BLaER1 (cell line): ENCODE data around the gene RPL6.
"Not testable (repeated sequence)": the region's sequence is repeated elsewhere in the genome, so short reads cannot be mapped to it uniquely, and the experiment has no call there.

ENCODE experiments used
- H3K27ac ChIP-seq: shearing (Covaris generic); formaldehyde crosslinking; 2 replicates; pipeline ENCODE4 v1.8.1; 2022
- H3K27me3 ChIP-seq: shearing (Covaris generic); formaldehyde crosslinking; 2 replicates; pipeline ENCODE4 v1.8.1; 2022
- H3K36me3 ChIP-seq: shearing (Covaris generic); formaldehyde crosslinking; 2 replicates; pipeline ENCODE4 v1.8.1; 2022
- H3K4me1 ChIP-seq: shearing (Covaris generic); formaldehyde crosslinking; 2 replicates; pipeline ENCODE4 v1.8.1; 2022
- H3K4me2 ChIP-seq: shearing (Covaris generic); formaldehyde crosslinking; 2 replicates; pipeline ENCODE4 v1.8.1; 2022
- H3K4me3 ChIP-seq: shearing (Covaris generic); formaldehyde crosslinking; 2 replicates; pipeline ENCODE4 v1.8.1; 2022
- H3K9ac ChIP-seq: shearing (Covaris generic); formaldehyde crosslinking; 2 replicates; pipeline ENCODE4 v1.8.1; 2022
- H3K9me3 ChIP-seq: shearing (Covaris generic); formaldehyde crosslinking; 2 replicates; pipeline ENCODE4 v1.8.1; 2022
- H4K20me1 ChIP-seq: shearing (Covaris generic); formaldehyde crosslinking; 2 replicates; pipeline ENCODE4 v1.8.1; 2022
- Cebpa-rat ChIP-seq: shearing (Covaris generic); IDR thresholded peaks from 2 replicates; pipeline ENCODE4 v1.8.1; 2022

RPL6 gene

GRCh38 chr12:112406519-112407488 lies 2.6 kb downstream of the RPL6 start:
- Histone ChIP-seq H3K4me2 (peak overlapping the region; percentile 73), H3K4me3 (peak overlapping the region; percentile 80; the same call in 1 of the 2 replicates), H3K36me3 (peaks cover 51% of the 10 kb centered on the region), H4K20me1 (peaks cover 52% of the 10 kb centered on the region), H3K4me1 (peaks cover 22% of the 10 kb centered on the region), H3K27ac (no peak overlapping the region), H3K9ac (peak overlapping the region; percentile 97; the same call in 1 of the 2 replicates), H3K9me3 (no peaks in the 10 kb centered on the region), H3K27me3 (no peaks in the 10 kb centered on the region)
- no peak for TF ChIP-seq Cebpa-rat

- H3K27ac ChIP-seq: no peak overlapping the region
- no peak overlapping the region for H3K9ac ChIP-seq
- no peak for TF ChIP-seq Cebpa-rat
- H3K4me2 ChIP-seq: no peak overlapping the region
- peaks cover 7% of the 10 kb centered on the region for H3K4me1 ChIP-seq
- H3K9me3 ChIP-seq: no peaks in the 10 kb centered on the region
- H3K4me3 ChIP-seq: no peak overlapping the region
- peaks cover 37% of the 10 kb centered on the region for H3K36me3 ChIP-seq
- no peaks in the 10 kb centered on the region for H3K27me3 ChIP-seq
- H4K20me1 ChIP-seq: peaks cover 37% of the 10 kb centered on the region
Measured at GRCh38 chr12:112401903-112402498, 7.4 kb downstream of the RPL6 start.

- Histone ChIP-seq H3K36me3 (peaks cover 27% of the 10 kb centered on the region), H3K27me3 (no peaks in the 10 kb centered on the region), H3K4me3 (no peak overlapping the region), H3K4me2 (no peak overlapping the region), H3K27ac (no peak overlapping the region), H3K4me1 (no peaks in the 10 kb centered on the region), H3K9ac (no peak overlapping the region), H4K20me1 (peaks cover 28% of the 10 kb centered on the region), H3K9me3 (peaks cover 5% of the 10 kb centered on the region)
- no peak for TF ChIP-seq Cebpa-rat
Measured at GRCh38 chr12:112401054-112401453, 8.4 kb downstream of the RPL6 start.

GRCh38 chr12:112393328-112393727 lies 16.1 kb downstream of the RPL6 start:
- H3K27me3 ChIP-seq: no peaks in the 10 kb centered on the region
- H3K9me3 ChIP-seq: peaks cover 22% of the 10 kb centered on the region
- no peak overlapping the region for H3K27ac ChIP-seq
- TF ChIP-seq Cebpa-rat: no peak
- H3K4me3 ChIP-seq: no peak overlapping the region
- no peaks in the 10 kb centered on the region for H3K36me3 ChIP-seq
- no peaks in the 10 kb centered on the region for H3K4me1 ChIP-seq
- H4K20me1 ChIP-seq: no peaks in the 10 kb centered on the region
- no peak overlapping the region for H3K4me2 ChIP-seq
- H3K9ac ChIP-seq: no peak overlapping the region

GRCh38 chr12:112389922-112390654 lies 19.3 kb downstream of the RPL6 start:
- H3K36me3 ChIP-seq, H4K20me1 ChIP-seq, H3K9ac ChIP-seq, H3K27me3 ChIP-seq, H3K4me3 ChIP-seq, H3K27ac ChIP-seq, H3K4me2 ChIP-seq, H3K9me3 ChIP-seq: not testable (repeated sequence)
- H3K4me1 ChIP-seq: peaks cover 17% of the 10 kb centered on the region

- H3K27ac ChIP-seq: no peak overlapping the region
- H3K4me1 ChIP-seq: peaks cover 17% of the 10 kb centered on the region
- TF ChIP-seq Cebpa-rat: no peak
- H3K9ac ChIP-seq: no peak overlapping the region
- H3K4me2 ChIP-seq: no peak overlapping the region
- no peaks in the 10 kb centered on the region for H3K36me3 ChIP-seq
- no peaks in the 10 kb centered on the region; the same call in 1 of the 2 replicates for H3K9me3 ChIP-seq
- no peak overlapping the region for H3K4me3 ChIP-seq
- no peaks in the 10 kb centered on the region for H4K20me1 ChIP-seq
- no peaks in the 10 kb centered on the region for H3K27me3 ChIP-seq
Measured at GRCh38 chr12:112389228-112389627, 20.2 kb downstream of the RPL6 start.

GRCh38 chr12:112386726-112387125 lies 22.7 kb downstream of the RPL6 start:
- no peak overlapping the region for H3K4me3 ChIP-seq
- peak overlapping the region; percentile 19; the same call in 1 of the 2 replicates for H3K27ac ChIP-seq
- no peaks in the 10 kb centered on the region for H3K9me3 ChIP-seq
- H3K4me2 ChIP-seq: peak overlapping the region; percentile 41
- H3K4me1 ChIP-seq: peaks cover 22% of the 10 kb centered on the region
- no peaks in the 10 kb centered on the region for H4K20me1 ChIP-seq
- no peaks in the 10 kb centered on the region for H3K27me3 ChIP-seq
- peak overlapping the region; percentile 28; the same call in 1 of the 2 replicates for H3K9ac ChIP-seq
- no peaks in the 10 kb centered on the region for H3K36me3 ChIP-seq
- TF ChIP-seq Cebpa-rat: no peak

- peak overlapping the region; percentile 93 for H3K9ac ChIP-seq
- no peaks in the 10 kb centered on the region for H3K36me3 ChIP-seq
- peak overlapping the region; percentile 99 for H3K4me3 ChIP-seq
- peak overlapping the region; percentile 80 for H3K4me2 ChIP-seq
- no peaks in the 10 kb centered on the region for H3K27me3 ChIP-seq
- H3K9me3 ChIP-seq: no peaks in the 10 kb centered on the region
- peak overlapping the region; percentile 93; the same call in 1 of the 2 replicates for H3K27ac ChIP-seq
- H4K20me1 ChIP-seq: peaks cover 34% of the 10 kb centered on the region
- H3K4me1 ChIP-seq: peaks cover 39% of the 10 kb centered on the region
- TF ChIP-seq Cebpa-rat: no peak
Measured at GRCh38 chr12:112382866-112383265, 26.5 kb downstream of the RPL6 start.

- no peak for TF ChIP-seq Cebpa-rat
- Histone ChIP-seq H3K27me3 (no peaks in the 10 kb centered on the region), H3K4me3 (peak within 1 kb of the TSS; percentile 99), H3K4me2 (peak within 1 kb of the TSS; percentile 93), H3K9ac (peak within 1 kb of the TSS; percentile 93), H3K4me1 (peaks cover 33% of the 10 kb centered on the region), H4K20me1 (peaks cover 42% of the 10 kb centered on the region), H3K36me3 (no peaks in the 10 kb centered on the region), H3K27ac (peak within 1 kb of the TSS; percentile 93), H3K9me3 (no peaks in the 10 kb centered on the region)
Measured at GRCh38 chr12:112381883-112382796, 27.3 kb downstream of the RPL6 start, which contains the start of gene HECTD4. HECTD4 (minus strand) TSS chr12:112382431; CDS start chr12:112382128, 303 bp downstream.
